ENCODE results near the gene PTPRG.

PTPRG gene

DNA sequence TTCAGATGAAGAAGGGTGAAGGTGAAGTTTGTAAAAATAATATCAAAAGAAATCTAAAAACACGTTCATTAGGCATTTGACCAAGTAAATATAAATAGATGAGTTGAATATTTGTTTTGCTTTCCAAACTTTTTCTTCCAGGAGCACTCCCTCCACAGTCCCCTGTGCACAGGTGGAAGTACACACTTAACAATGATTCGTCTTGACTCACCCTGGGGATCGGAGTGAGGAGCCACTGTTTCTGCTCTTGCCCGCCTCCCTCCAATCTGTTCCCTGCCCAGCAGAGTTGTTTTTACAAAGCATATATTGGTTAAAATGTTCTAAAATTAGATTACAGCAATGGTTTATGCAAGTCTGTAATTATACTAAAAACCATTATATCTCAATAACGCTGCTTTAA lies 175.1 kb downstream of the PTPRG start:
- TF ChIP-seq, protein P1, sequence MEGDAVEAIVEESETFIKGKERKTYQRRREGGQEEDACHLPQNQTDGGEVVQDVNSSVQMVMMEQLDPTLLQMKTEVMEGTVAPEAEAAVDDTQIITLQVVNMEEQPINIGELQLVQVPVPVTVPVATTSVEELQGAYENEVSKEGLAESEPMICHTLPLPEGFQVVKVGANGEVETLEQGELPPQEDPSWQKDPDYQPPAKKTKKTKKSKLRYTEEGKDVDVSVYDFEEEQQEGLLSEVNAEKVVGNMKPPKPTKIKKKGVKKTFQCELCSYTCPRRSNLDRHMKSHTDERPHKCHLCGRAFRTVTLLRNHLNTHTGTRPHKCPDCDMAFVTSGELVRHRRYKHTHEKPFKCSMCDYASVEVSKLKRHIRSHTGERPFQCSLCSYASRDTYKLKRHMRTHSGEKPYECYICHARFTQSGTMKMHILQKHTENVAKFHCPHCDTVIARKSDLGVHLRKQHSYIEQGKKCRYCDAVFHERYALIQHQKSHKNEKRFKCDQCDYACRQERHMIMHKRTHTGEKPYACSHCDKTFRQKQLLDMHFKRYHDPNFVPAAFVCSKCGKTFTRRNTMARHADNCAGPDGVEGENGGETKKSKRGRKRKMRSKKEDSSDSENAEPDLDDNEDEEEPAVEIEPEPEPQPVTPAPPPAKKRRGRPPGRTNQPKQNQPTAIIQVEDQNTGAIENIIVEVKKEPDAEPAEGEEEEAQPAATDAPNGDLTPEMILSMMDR (conservative IDR thresholded peaks at IDR 0.05; ENCODE audit: low read depth), result no peak
- peak; percentile 36 for DNase-seq (ENCODE audit: low spot score)
- no peak overlapping the region for H3K27ac ChIP-seq
- ChIA-PET POLR2A (ENCODE audit: low non-redundant PET) (no interaction called here), CTCF (no interaction called here)

DNA sequence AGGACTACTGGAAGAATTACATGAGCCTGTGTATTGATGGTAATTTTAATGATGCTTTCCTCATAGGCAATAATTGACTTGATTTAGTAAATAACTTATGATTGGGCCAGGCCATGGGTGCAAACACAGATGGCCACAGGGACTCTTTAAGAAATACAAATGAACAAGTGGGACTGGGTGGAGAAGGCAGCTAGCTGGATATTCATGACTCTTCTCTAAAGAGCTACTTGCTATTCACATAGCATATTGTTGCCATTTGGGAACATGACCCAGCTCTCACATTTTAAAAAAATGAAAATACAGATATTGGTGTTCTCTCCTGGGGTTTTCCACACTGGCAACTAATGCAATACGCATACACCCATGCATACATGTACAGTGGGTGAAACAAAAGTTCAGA lies 178.3 kb downstream of the PTPRG start:
- TF ChIP-seq, protein P1 (conservative IDR thresholded peaks at IDR 0.05; ENCODE audit: low read depth), result no peak
- DNase-seq (ENCODE audit: low spot score), result no peak
- ChIA-PET POLR2A (ENCODE audit: low non-redundant PET) (no interaction called here), CTCF (no interaction called here)
- H3K27ac ChIP-seq, result no peak overlapping the region

DNA sequence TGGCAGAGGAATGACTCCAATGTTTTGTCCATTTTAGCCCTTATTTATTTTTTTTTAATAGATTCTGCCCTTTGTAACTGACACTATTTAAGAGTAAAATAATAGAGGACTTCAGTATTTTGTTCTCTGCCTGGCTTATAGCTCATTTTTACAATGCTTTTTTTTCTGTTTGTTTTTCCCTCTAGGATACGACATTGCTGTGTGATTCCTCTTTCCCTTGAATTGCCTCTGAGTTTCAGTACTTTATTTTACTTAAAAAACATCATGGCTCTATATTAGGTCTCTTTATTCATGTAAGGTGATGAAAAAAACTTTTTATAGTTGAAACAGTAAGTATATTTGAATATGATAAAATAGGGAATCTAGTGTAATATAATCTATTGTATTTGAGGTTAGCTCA lies 179.1 kb downstream of the PTPRG start:
- no peak overlapping the region for H3K27ac ChIP-seq
- CTCF ChIA-PET, result interaction anchor here (0.6 to 0.7 kb wide), 2 partner anchors 24 to 327 kb away, joined by 3 read pairs; no protein-coding TSS in a partner anchor
- no peak for DNase-seq (ENCODE audit: low spot score)
- POLR2A ChIA-PET (ENCODE audit: low non-redundant PET), result no interaction called here
- TF ChIP-seq, protein P1 (conservative IDR thresholded peaks at IDR 0.05; ENCODE audit: low read depth), result no peak

DNA sequence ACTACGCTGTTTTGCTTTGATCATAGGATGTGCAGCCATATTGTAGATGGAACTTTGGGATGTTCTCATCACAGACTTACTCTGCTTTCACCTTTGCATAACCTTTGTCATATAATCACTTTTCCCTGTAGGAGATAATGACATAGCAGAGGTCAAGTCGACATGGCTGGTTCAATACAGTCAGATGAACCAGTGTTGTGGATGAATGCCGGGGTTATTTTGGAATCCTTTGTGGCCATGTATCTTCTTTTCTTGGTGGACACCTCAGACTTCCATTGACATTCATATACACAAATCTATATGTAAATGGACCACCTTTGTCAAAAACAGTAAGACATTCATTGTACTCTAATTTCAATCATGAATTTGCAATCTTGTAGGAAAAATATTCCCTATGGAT lies 180.2 kb downstream of the PTPRG start:
- TF ChIP-seq, protein P1 (conservative IDR thresholded peaks at IDR 0.05; ENCODE audit: low read depth), result no peak
- no peak for DNase-seq (ENCODE audit: low spot score)
- CTCF ChIA-PET, result interaction anchor here (0.6 kb wide), 1 partner anchor 261 kb away, joined by 3 read pairs; no protein-coding TSS in a partner anchor
- H3K27ac ChIP-seq, result no peak overlapping the region
- POLR2A ChIA-PET (ENCODE audit: low non-redundant PET), result no interaction called here

DNA sequence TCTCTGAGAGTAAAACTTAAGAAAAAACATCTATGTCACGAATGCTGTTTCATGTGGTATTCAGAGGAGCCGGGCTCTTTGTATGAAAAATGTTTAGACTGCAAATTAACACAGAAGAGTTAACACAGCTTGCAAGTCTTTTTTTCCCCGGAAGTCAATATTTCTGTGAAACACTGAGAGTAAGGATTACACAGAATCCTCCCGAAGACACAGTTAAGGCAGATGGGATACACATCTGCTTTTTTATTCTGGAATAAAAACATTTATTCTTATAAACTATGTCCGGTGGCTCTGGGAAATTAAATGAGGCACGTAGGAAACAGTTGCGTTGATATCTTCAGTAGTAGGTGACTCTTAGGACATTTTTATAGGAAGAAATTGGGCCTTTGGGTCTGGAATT lies 180.6 kb downstream of the PTPRG start:
- no peak for DNase-seq (ENCODE audit: low spot score)
- H3K27ac ChIP-seq, result no peak overlapping the region
- POLR2A ChIA-PET (ENCODE audit: low non-redundant PET), result no interaction called here
- CTCF ChIA-PET, result no interaction called here
- TF ChIP-seq, protein P1 (conservative IDR thresholded peaks at IDR 0.05; ENCODE audit: low read depth), result no peak

DNA sequence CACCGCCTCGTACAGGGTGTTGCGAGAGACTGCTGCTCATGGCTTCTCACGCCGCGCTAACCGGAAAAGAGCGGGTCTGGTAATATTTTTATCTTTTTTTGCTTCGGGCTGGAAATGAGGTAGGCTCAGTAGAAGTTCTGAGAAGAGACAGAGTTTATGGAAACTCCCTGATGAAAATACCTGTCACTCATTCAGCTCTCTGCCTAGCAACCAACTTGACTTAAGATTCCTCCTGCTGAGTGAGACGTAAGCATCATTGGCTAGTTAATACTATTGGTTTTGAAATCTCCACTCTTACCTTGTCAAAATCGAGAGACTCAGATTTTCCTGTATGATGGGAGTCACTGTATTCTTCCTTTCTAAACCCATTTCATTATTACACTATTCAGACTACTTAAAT lies 181.7 kb downstream of the PTPRG start:
- no peak for DNase-seq (ENCODE audit: low spot score)
- TF ChIP-seq, protein P1 (conservative IDR thresholded peaks at IDR 0.05; ENCODE audit: low read depth), result no peak
- CTCF ChIA-PET, result no interaction called here
- POLR2A ChIA-PET (ENCODE audit: low non-redundant PET), result no interaction called here
- no peak overlapping the region for H3K27ac ChIP-seq

Data from RWPE1 (cell line).